ENCODE results near the gene TADA3. TPM values are rescaled to one million over a fixed set of nuclear protein-coding genes. Genes with fewer than 3 reads are reported as not detected.

The TADA3 gene
- total and polyA plus RNA-seq, 2 donors (not counting 1 experiment from before 2014, with no cell fraction given) = 51.2 to 87.9 TPM

DNA sequence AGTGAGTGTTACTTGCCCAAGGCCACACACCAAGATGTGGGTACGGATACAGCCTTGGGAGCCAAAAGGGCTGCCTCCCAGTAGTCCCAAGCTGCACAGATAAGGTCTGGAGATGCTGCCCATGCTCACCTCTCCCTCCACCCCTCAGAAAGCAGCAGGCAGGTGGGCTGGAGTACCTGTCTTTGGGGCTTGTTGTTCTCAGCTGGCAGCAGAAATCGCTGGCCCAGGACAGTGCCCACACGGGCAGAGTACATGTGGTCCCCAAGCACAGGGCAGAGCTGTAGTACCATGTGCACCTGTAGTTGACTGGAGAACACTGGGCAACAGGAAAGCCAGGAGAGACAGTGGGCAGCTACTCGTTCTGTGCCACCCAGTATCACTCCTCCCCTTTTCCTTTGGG lies 46.6 kb upstream of the TADA3 start:
- Histone ChIP-seq H3K9ac (ENCODE audit: insufficient read depth, low read length) (no peak overlapping the region), H3K4me3 (replicated peaks in 1 of 4; ENCODE audit: control extremely low read depth in 1 of 4, insufficient read depth in 1 of 4, low read depth in 3 of 4, low read length in 4 of 4) (no peak overlapping the region), H3K4me2 (ENCODE audit: extremely low read depth, insufficient read depth, low read length) (no peak overlapping the region), H3K36me3 (ENCODE audit: control insufficient read depth, insufficient read depth, low read length) (peaks cover 8% of the 10 kb centered on the region), H2AFZ (ENCODE audit: low read length) (no peak overlapping the region), H3K27me3 (ENCODE audit: control insufficient read depth, insufficient read depth, low read length) (no peaks in the 10 kb centered on the region), H3K79me2 (ENCODE audit: control insufficient read depth, insufficient read depth, low read length) (no peaks in the 10 kb centered on the region), H3K9me3 (ENCODE audit: control insufficient read depth, insufficient read depth, low read depth, low read length) (no peaks in the 10 kb centered on the region), H3K27ac (ENCODE audit: insufficient read depth, low read length) (no peak overlapping the region), H4K20me1 (ENCODE audit: control insufficient read depth, extremely low read depth, insufficient read depth, low read length) (no peaks in the 10 kb centered on the region), H3K4me1 (ENCODE audit: control insufficient read depth, extremely low read depth, insufficient read depth, low read length) (no peaks in the 10 kb centered on the region)
- DNase-seq (ENCODE audit: low read depth in 2 of 2) = no peak
- TF ChIP-seq, protein P1, sequence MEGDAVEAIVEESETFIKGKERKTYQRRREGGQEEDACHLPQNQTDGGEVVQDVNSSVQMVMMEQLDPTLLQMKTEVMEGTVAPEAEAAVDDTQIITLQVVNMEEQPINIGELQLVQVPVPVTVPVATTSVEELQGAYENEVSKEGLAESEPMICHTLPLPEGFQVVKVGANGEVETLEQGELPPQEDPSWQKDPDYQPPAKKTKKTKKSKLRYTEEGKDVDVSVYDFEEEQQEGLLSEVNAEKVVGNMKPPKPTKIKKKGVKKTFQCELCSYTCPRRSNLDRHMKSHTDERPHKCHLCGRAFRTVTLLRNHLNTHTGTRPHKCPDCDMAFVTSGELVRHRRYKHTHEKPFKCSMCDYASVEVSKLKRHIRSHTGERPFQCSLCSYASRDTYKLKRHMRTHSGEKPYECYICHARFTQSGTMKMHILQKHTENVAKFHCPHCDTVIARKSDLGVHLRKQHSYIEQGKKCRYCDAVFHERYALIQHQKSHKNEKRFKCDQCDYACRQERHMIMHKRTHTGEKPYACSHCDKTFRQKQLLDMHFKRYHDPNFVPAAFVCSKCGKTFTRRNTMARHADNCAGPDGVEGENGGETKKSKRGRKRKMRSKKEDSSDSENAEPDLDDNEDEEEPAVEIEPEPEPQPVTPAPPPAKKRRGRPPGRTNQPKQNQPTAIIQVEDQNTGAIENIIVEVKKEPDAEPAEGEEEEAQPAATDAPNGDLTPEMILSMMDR (conservative IDR thresholded peaks at IDR 0.05 in 1 of 2, IDR thresholded peaks at IDR 0.05 in 1 of 2; ENCODE audit: low read depth in 1 of 2, low read length in 2 of 2) = no peak
- no peak for TF ChIP-seq EZH2 (IDR thresholded peaks at IDR 0.05; ENCODE audit: low read length, missing control alignments)

DNA sequence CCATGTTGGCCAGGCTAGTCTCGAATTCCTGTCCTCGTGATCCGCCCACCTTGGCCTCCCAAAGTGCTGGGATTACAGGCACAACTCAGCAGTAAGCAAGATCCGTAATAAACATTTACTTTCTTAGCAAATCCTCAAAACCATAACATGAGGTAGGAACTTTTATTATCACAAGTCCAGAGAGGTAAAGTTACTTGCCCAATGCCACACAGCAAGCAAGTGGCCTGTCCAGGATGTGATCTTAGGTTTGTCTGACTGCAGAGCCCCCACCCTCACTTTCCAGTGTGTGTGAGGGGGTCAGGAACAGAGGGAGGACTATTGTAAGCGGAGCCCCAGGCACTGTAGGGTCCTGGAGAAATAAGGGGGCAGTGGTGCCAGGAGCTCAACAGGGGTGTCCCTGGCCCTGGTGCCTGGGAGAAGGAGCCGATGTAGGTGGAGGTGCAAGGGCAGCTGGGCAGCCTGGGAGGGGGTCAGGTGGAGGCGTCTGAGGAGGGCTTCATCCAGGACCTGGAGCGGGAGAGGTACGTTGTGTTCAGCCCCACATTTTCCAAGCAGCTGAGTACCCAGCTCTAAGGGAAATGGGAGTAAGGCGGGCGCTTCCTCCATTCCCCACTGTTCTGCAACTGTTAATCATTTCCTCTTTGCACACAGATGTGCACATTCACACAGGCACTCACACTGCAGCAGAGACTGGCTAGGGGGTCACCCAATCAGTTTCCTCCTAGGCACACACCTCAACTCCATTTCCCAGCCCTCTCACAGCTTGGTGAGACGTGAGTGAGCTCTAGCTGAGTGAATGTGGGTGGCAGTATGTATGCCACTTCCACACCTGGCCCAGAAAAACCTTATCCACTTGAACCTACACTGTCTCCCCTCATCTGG lies 45.7 kb upstream of the TADA3 start:
- Histone ChIP-seq H4K20me1 (ENCODE audit: control insufficient read depth, extremely low read depth, insufficient read depth, low read length) (no peaks in the 10 kb centered on the region), H3K36me3 (ENCODE audit: control insufficient read depth, insufficient read depth, low read length) (peaks cover 9% of the 10 kb centered on the region), H3K4me3 (replicated peaks in 1 of 4; ENCODE audit: control extremely low read depth in 1 of 4, insufficient read depth in 1 of 4, low read depth in 3 of 4, low read length in 4 of 4) (no peak overlapping the region), H3K4me1 (ENCODE audit: control insufficient read depth, extremely low read depth, insufficient read depth, low read length) (no peaks in the 10 kb centered on the region), H2AFZ (ENCODE audit: low read length) (no peak overlapping the region), H3K4me2 (ENCODE audit: extremely low read depth, insufficient read depth, low read length) (no peak overlapping the region), H3K9me3 (ENCODE audit: control insufficient read depth, insufficient read depth, low read depth, low read length) (no peaks in the 10 kb centered on the region), H3K27me3 (ENCODE audit: control insufficient read depth, insufficient read depth, low read length) (no peaks in the 10 kb centered on the region), H3K9ac (ENCODE audit: insufficient read depth, low read length) (no peak overlapping the region), H3K27ac (ENCODE audit: insufficient read depth, low read length) (no peak overlapping the region), H3K79me2 (ENCODE audit: control insufficient read depth, insufficient read depth, low read length) (no peaks in the 10 kb centered on the region)
- no peak for DNase-seq (ENCODE audit: low read depth in 2 of 2)
- TF ChIP-seq, protein P1 (conservative IDR thresholded peaks at IDR 0.05 in 1 of 2, IDR thresholded peaks at IDR 0.05 in 1 of 2; ENCODE audit: low read depth in 1 of 2, low read length in 2 of 2) = no peak
- no peak for TF ChIP-seq EZH2 (IDR thresholded peaks at IDR 0.05; ENCODE audit: low read length, missing control alignments)

DNA sequence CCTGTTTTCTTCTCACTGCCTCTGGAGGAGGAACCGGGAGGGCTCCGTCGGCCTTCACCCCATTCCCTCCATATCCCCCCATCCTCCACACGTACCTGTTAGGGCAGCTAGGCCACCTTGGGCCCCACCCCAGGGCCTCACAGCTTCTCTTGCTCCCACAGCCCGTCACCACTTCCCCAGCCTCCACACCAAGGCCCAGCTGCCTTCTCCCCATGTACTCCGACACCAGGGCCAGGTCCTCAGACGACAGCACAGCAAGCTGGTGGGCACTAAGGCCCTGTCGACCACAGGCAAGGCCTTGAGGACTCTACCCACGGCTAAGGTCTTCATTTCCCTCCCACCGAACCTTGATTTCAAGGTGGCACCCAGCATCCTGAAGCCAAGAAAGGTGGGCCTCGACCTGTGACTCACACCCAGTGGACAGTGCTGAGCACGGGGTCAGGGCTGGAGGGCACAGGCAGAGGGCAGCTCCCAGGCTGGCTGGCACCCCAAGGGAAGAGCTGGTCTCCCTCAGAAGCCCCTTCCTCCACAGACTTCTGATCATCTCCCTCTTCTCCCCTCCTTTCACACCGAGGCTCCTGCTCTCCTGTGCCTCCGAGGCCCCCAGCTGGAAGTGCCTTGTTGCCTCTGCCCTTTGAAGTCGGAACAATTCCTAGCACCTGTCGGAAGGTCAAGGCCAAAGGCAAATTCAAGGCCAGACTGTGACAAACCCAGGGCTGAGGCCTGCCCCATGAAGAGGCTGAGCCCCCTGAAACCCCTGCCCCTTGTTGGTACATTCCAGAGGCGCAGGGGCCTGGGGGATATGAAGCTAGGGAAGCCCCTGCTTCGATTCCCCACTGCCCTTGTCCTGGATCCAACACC lies 42.5 kb upstream of the TADA3 start:
- H3K36me3 ChIP-seq (ENCODE audit: control insufficient read depth, insufficient read depth, low read length) = peaks cover 5% of the 10 kb centered on the region
- H3K27me3 ChIP-seq (ENCODE audit: control insufficient read depth, insufficient read depth, low read length) = no peaks in the 10 kb centered on the region
- H2AFZ ChIP-seq (ENCODE audit: low read length) = no peak overlapping the region
- H3K27ac ChIP-seq (ENCODE audit: insufficient read depth, low read length) = no peak overlapping the region
- TF ChIP-seq, protein P1 (conservative IDR thresholded peaks at IDR 0.05 in 1 of 2, IDR thresholded peaks at IDR 0.05 in 1 of 2; ENCODE audit: low read depth in 1 of 2, low read length in 2 of 2) = no peak
- no peak for TF ChIP-seq EZH2 (IDR thresholded peaks at IDR 0.05; ENCODE audit: low read length, missing control alignments)
- no peaks in the 10 kb centered on the region for H3K9me3 ChIP-seq (ENCODE audit: control insufficient read depth, insufficient read depth, low read depth, low read length)
- no peaks in the 10 kb centered on the region for H4K20me1 ChIP-seq (ENCODE audit: control insufficient read depth, extremely low read depth, insufficient read depth, low read length)
- no peak for DNase-seq (ENCODE audit: low read depth in 2 of 2)
- no peaks in the 10 kb centered on the region for H3K79me2 ChIP-seq (ENCODE audit: control insufficient read depth, insufficient read depth, low read length)
- no peaks in the 10 kb centered on the region for H3K4me1 ChIP-seq (ENCODE audit: control insufficient read depth, extremely low read depth, insufficient read depth, low read length)
- H3K4me3 ChIP-seq (replicated peaks in 1 of 4; ENCODE audit: control extremely low read depth in 1 of 4, insufficient read depth in 1 of 4, low read depth in 3 of 4, low read length in 4 of 4) = no peak overlapping the region
- H3K4me2 ChIP-seq (ENCODE audit: extremely low read depth, insufficient read depth, low read length) = no peak overlapping the region
- no peak overlapping the region for H3K9ac ChIP-seq (ENCODE audit: insufficient read depth, low read length)

All from fibroblast of lung (primary cell).